Measurements from ENCODE around the gene SCARF2. TPM values are rescaled to one million over a fixed set of nuclear protein-coding genes. Genes with fewer than 3 reads are reported as not detected.

The SCARF2 gene
- total and polyA plus RNA-seq, 12 donors, result 1.8 to 5.3 (median 3.3) TPM

GRCh38 chr22:20441631-20442484 lies 4.2 kb upstream of the SCARF2 start:
- TF ChIP-seq, protein P1, sequence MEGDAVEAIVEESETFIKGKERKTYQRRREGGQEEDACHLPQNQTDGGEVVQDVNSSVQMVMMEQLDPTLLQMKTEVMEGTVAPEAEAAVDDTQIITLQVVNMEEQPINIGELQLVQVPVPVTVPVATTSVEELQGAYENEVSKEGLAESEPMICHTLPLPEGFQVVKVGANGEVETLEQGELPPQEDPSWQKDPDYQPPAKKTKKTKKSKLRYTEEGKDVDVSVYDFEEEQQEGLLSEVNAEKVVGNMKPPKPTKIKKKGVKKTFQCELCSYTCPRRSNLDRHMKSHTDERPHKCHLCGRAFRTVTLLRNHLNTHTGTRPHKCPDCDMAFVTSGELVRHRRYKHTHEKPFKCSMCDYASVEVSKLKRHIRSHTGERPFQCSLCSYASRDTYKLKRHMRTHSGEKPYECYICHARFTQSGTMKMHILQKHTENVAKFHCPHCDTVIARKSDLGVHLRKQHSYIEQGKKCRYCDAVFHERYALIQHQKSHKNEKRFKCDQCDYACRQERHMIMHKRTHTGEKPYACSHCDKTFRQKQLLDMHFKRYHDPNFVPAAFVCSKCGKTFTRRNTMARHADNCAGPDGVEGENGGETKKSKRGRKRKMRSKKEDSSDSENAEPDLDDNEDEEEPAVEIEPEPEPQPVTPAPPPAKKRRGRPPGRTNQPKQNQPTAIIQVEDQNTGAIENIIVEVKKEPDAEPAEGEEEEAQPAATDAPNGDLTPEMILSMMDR (IDR thresholded peaks at IDR 0.05), result no peak
- 77% methylated on average over 21 of the region's 21 CpGs for WGBS, 2 donors
- intact Hi-C loops (cut with DNase I), result no loop called here
- Histone ChIP-seq H3K4me1 (peaks cover 0 to 33% (median 15%) of the 10 kb centered on the region in 9 donors), H3K9me3 (no peaks in the 10 kb centered on the region), H3K27me3 (peaks cover 0 to 24% (median 0%) of the 10 kb centered on the region in 7 donors), H3K27ac (peak overlapping the region in 6 of 10 donors; percentile 20 to 58 (median 36)), H3K4me3 (no peak overlapping the region), H3K36me3 (peaks cover 0 to 51% (median 10%) of the 10 kb centered on the region in 9 donors)
- ATAC-seq, result peak in 3 of 8 donors; percentile 11 to 52 (median 38)
- DNase-seq, result no peak

GRCh38 chr22:20440637-20441591 lies 3.3 kb upstream of the SCARF2 start:
- DNase-seq (no peak), ATAC-seq (no peak)
- Histone ChIP-seq H3K9me3 (no peaks in the 10 kb centered on the region), H3K36me3 (peaks cover 0 to 44% (median 3%) of the 10 kb centered on the region in 9 donors), H3K4me3 (no peak overlapping the region), H3K4me1 (peaks cover 2 to 40% (median 20%) of the 10 kb centered on the region in 9 donors), H3K27me3 (peaks cover 0 to 33% (median 8%) of the 10 kb centered on the region in 7 donors), H3K27ac (peak overlapping the region in 3 of 10 donors; percentile 22 to 58 (median 43))
- WGBS, 2 donors, result 79 to 82% methylated on average over 13 of the region's 13 CpGs
- TF ChIP-seq, protein P1 (IDR thresholded peaks at IDR 0.05), result no peak
- intact Hi-C loops (cut with DNase I), result no loop called here

GRCh38 chr22:20439928-20440575 lies 2.4 kb upstream of the SCARF2 start:
- intact Hi-C loops (cut with DNase I), result loop anchor here in 2 of 10 donors (1.0 to 10.0 kb wide), 2 partner anchors 22 to 55 kb away; partner anchors contain the start of gene KLHL22 (in 1 of the 2)
- ATAC-seq, result no peak
- Histone ChIP-seq H3K4me3 (no peak overlapping the region), H3K27ac (no peak overlapping the region), H3K4me1 (peaks cover 5 to 49% (median 29%) of the 10 kb centered on the region in 9 donors), H3K36me3 (peaks cover 0 to 35% (median 2%) of the 10 kb centered on the region in 9 donors), H3K9me3 (no peaks in the 10 kb centered on the region), H3K27me3 (peaks cover 0 to 42% (median 14%) of the 10 kb centered on the region in 7 donors)
- DNase-seq, result no peak
- WGBS, 2 donors, result 94 to 97% methylated on average over 5 of the region's 5 CpGs
- TF ChIP-seq, protein P1 (IDR thresholded peaks at IDR 0.05), result no peak

Measured in heart right ventricle (tissue), 16 donors.